ENCODE measurements around the gene KCNQ1OT1.

The KCNQ1OT1 gene

GRCh38 chr11:2669634-2670469, 29.9 kb downstream of the KCNQ1OT1 start:
- DNase-seq (ENCODE audit: low spot score): no peak
- no peak for TF ChIP-seq CTCF (IDR thresholded peaks at IDR 0.05; ENCODE audit: borderline replicate concordance, control extremely low read depth, extremely low read depth, insufficient read depth, missing control alignments)
- in situ Hi-C loops (cut with MboI; ENCODE audit: low sequenced_read_pairs, unreplicated experiment): no loop called here

GRCh38 chr11:2668876-2669275, 30.9 kb downstream of the KCNQ1OT1 start:
- TF ChIP-seq CTCF (IDR thresholded peaks at IDR 0.05; ENCODE audit: borderline replicate concordance, control extremely low read depth, extremely low read depth, insufficient read depth, missing control alignments): no peak
- in situ Hi-C loops (cut with MboI; ENCODE audit: low sequenced_read_pairs, unreplicated experiment): no loop called here
- DNase-seq (ENCODE audit: low spot score): no peak

GRCh38 chr11:2667940-2668339, 31.9 kb downstream of the KCNQ1OT1 start:
- in situ Hi-C loops (cut with MboI; ENCODE audit: low sequenced_read_pairs, unreplicated experiment): no loop called here

GRCh38 chr11:2666828-2667570, 32.8 kb downstream of the KCNQ1OT1 start:
- no peak for TF ChIP-seq CTCF (IDR thresholded peaks at IDR 0.05; ENCODE audit: borderline replicate concordance, control extremely low read depth, extremely low read depth, insufficient read depth, missing control alignments)
- in situ Hi-C loops (cut with MboI; ENCODE audit: low sequenced_read_pairs, unreplicated experiment): no loop called here
- DNase-seq (ENCODE audit: low spot score): no peak

More at GRCh38 chr11:2667940-2668339, 31.9 kb downstream of the KCNQ1OT1 start:
- no peak for DNase-seq (ENCODE audit: low spot score)
- TF ChIP-seq CTCF (IDR thresholded peaks at IDR 0.05; ENCODE audit: borderline replicate concordance, control extremely low read depth, extremely low read depth, insufficient read depth, missing control alignments): no peak

- no peak for DNase-seq (ENCODE audit: low spot score)
- no peak for TF ChIP-seq CTCF (IDR thresholded peaks at IDR 0.05; ENCODE audit: borderline replicate concordance, control extremely low read depth, extremely low read depth, insufficient read depth, missing control alignments)
- in situ Hi-C loops (cut with MboI; ENCODE audit: low sequenced_read_pairs, unreplicated experiment): no loop called here
Observed at GRCh38 chr11:2666401-2666741, 33.4 kb downstream of the KCNQ1OT1 start.

GRCh38 chr11:2665526-2666400, 34.0 kb downstream of the KCNQ1OT1 start:
- in situ Hi-C loops (cut with MboI; ENCODE audit: low sequenced_read_pairs, unreplicated experiment): no loop called here
- DNase-seq (ENCODE audit: low spot score): peak; percentile 14
- TF ChIP-seq CTCF (IDR thresholded peaks at IDR 0.05; ENCODE audit: borderline replicate concordance, control extremely low read depth, extremely low read depth, insufficient read depth, missing control alignments): no peak

Measured in GM13976 (cell line).